ENCODE data around the gene MACROD2. TPM values are rescaled to one million over a fixed set of nuclear protein-coding genes. Genes with fewer than 3 reads are reported as not detected.

Gene MACROD2
- total RNA-seq, 4 donors from 2014 or later = 10.0 to 24.0 (median 17.0) TPM

DNA sequence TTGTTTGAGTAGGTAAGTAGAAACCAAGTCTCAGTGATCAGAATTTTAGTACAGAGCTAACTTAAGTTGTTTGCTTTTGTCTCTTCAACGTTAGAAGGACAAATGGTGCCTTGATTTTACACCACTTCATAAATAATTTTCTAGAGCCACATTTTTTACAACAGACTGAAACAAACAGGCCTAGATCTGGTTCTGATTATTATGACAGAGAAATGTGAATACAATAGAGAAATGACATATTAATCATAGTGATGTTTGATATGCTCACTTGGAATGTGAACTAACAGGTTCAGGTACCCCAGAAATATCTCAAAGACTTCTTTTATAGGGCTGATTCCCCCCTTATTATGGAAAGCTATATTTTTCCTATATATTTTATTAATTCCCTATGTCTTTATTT lies 1817.4 kb downstream of the MACROD2 start:
- whole genome bisulfite sequencing, 2 donors = 20 to 27% methylated on average over 1 of the region's 1 CpG
- no peak for TF ChIP-seq CTCF (IDR thresholded peaks at IDR 0.05)
- TF ChIP-seq POLR2A (IDR thresholded peaks at IDR 0.05) = no peak
- intact Hi-C loops (cut with DNase I; ENCODE audit: low total_unique reads) = no loop called here
- no peak overlapping the region for H3K4me3 ChIP-seq (ENCODE audit: low read depth, poor library complexity, severe bottlenecking)
- no peak for DNase-seq (ENCODE audit: low spot score in 2 of 2)

GRCh38 chr20:15814360-15814759 lies 1819.0 kb downstream of the MACROD2 start:
- no peak overlapping the region for H3K4me3 ChIP-seq (ENCODE audit: low read depth, poor library complexity, severe bottlenecking)
- TF ChIP-seq POLR2A (IDR thresholded peaks at IDR 0.05) = no peak
- no peak for TF ChIP-seq CTCF (IDR thresholded peaks at IDR 0.05)
- intact Hi-C loops (cut with DNase I; ENCODE audit: low total_unique reads) = no loop called here
- DNase-seq (ENCODE audit: low spot score in 2 of 2) = no peak

- H3K4me3 ChIP-seq (ENCODE audit: low read depth, poor library complexity, severe bottlenecking) = no peak overlapping the region
- 25 to 28% methylated on average over 2 of the region's 2 CpGs for WGBS, 2 donors
- no peak for TF ChIP-seq POLR2A (IDR thresholded peaks at IDR 0.05)
- TF ChIP-seq CTCF (IDR thresholded peaks at IDR 0.05) = no peak
- intact Hi-C loops (cut with DNase I; ENCODE audit: low total_unique reads) = no loop called here
- no peak for DNase-seq (ENCODE audit: low spot score in 2 of 2)
Measured at GRCh38 chr20:15814911-15815310, 1819.6 kb downstream of the MACROD2 start.

DNA sequence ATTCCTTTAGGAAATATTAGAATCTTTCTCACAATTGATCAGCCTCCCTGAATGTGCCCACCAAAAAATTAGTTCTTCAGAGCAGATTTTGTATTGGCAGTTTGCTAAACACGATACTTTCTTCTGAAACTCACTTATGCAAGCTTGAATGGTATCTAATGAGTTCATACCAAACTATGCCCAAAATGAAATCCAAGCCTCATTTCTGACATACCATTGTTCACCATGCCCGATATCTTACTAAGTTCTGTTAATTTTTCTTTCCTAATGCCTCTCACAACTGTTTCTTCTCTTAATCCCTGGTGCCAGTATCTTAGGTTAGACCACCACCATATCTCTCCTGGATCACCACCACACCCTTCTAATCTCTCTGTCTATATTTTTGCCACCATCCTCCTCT lies 1822.0 kb downstream of the MACROD2 start:
- no peak for DNase-seq (ENCODE audit: low spot score in 2 of 2)
- no peak overlapping the region for H3K4me3 ChIP-seq (ENCODE audit: low read depth, poor library complexity, severe bottlenecking)
- TF ChIP-seq POLR2A (IDR thresholded peaks at IDR 0.05) (no peak), CTCF (IDR thresholded peaks at IDR 0.05) (no peak)
- WGBS, 2 donors = 86 to 90% methylated on average over 2 of the region's 2 CpGs
- intact Hi-C loops (cut with DNase I; ENCODE audit: low total_unique reads) = no loop called here

DNA sequence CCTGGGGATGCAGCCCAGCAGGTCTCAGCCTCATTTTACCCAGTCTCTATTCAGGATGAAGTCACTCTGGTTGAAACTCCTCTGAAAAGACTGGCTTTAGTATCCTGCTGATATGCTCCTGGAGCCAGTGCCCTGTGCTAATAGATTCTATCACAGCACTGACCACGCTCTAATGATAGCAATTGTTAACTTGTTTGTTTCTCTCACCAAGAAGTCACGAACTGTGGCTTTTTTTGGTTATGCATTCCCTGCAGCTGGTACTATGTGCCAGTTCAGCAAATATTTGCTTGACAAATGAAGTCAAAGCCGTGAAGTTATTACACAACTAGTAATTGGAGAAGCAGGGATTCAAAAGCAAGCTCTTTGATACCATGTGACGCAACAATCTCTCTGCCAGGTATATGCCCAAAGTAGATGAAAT lies 1823.3 kb downstream of the MACROD2 start:
- intact Hi-C loops (cut with DNase I; ENCODE audit: low total_unique reads) = no loop called here
- 64 to 66% methylated on average over 4 of the region's 4 CpGs for WGBS, 2 donors

More for the DNA sequence above, 1823.3 kb downstream of the MACROD2 start:
- TF ChIP-seq CTCF (IDR thresholded peaks at IDR 0.05) = no peak
- TF ChIP-seq POLR2A (IDR thresholded peaks at IDR 0.05) = no peak
- DNase-seq (ENCODE audit: low spot score in 2 of 2) = no peak
- no peak overlapping the region for H3K4me3 ChIP-seq (ENCODE audit: low read depth, poor library complexity, severe bottlenecking)
